Transverse colon (tissue), 3 donors: Measurements from ENCODE around the gene STARD3.

Experiments
- CTCF ChIP-seq, 5 experiments: fragments of 200-600 bp in 3 of 5; fragments of 450-650 bp in 2 of 5; sonication (generic) in 3 of 5; IDR thresholded peaks; 1 replicate in 2 of 5; 2 replicates in 3 of 5; pipeline ENCODE4 v1.5.1; 2016 to 2017; ENCODE audit warnings: antibody characterized with exemption in 5 of 5, inconsistent platforms in 3 of 5, mild to moderate bottlenecking in 2 of 5, moderate library complexity in 1 of 5
- EP300 ChIP-seq: sonication (generic); formaldehyde crosslinking; IDR thresholded peaks from one replicate; pipeline ENCODE4 v1.6.1; 2017; ENCODE audit warnings: antibody characterized with exemption, low read depth
- POLR2A ChIP-seq: fragments of 450-650 bp; IDR thresholded peaks from one replicate; pipeline ENCODE4 v1.6.1; 2016; ENCODE audit warnings: antibody characterized with exemption, mild to moderate bottlenecking, moderate library complexity

- TF ChIP-seq CTCF (IDR thresholded peaks at IDR 0.05) (no peak), POLR2A (no peak), EP300 (no peak)
Measured at GRCh38 chr17:39709998-39710964, 73.3 kb downstream of the STARD3 start.
